ENCODE results near the gene WDR45B. TPM values are rescaled to one million over a fixed set of nuclear protein-coding genes. Genes with fewer than 3 reads are reported as not detected.

WDR45B gene
- total and polyA plus RNA-seq, 2 donors (not counting 1 experiment from before 2014, with no cell fraction given) = 54.3 to 72.7 TPM

DNA sequence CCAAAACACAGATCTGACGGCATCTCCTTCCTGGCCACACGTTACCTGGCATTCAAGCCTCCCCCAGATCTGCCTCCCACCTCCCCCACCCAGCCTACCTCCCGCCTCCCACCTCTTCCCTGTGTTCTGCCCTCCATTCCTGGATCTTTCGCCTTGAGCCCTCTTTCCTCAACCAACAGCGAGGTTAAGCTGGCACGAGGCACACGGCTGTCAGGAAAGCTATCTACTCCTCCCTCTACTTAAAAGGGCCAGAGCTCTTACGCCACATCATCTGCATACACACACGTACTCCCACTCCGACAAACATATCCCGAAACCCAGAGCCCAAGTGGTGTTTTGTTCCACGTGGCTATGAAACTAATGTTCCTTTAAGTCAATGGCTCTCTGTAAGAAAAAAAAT is 18.0 kb downstream of the WDR45B start:
- Histone ChIP-seq H3K27me3 (replicated peaks in 1 of 4; ENCODE audit: control extremely low read depth in 1 of 4, control insufficient read depth in 3 of 4, insufficient read depth in 4 of 4, low read length in 3 of 4) (no peaks in the 10 kb centered on the region), H2AFZ (ENCODE audit: insufficient read depth, low read depth, low read length, poor library complexity, severe bottlenecking) (no peak overlapping the region), H3K9ac (ENCODE audit: low read length) (no peak overlapping the region), H3K79me2 (ENCODE audit: control insufficient read depth, insufficient read depth, low read length) (peaks cover 54% of the 10 kb centered on the region), H3K36me3 (replicated peaks in 1 of 2; ENCODE audit: control extremely low read depth in 1 of 2, control insufficient read depth in 1 of 2, extremely low read depth in 1 of 2, insufficient read depth in 2 of 2, low read length in 1 of 2) (peaks cover 0 to 65% of the 10 kb centered on the region in 2 experiments), H3K4me1 (ENCODE audit: control insufficient read depth in 2 of 2, insufficient read depth in 2 of 2, low read length in 2 of 2) (no peaks in the 10 kb centered on the region), H4K20me1 (ENCODE audit: control insufficient read depth, insufficient read depth, low read length, poor library complexity, severe bottlenecking) (peaks cover 58% of the 10 kb centered on the region), H3K4me2 (replicated peaks; ENCODE audit: low read depth, low read length, poor library complexity, severe bottlenecking) (no peak overlapping the region), H3K4me3 (ENCODE audit: control extremely low read depth in 1 of 5, extremely low read depth in 1 of 5, insufficient read depth in 1 of 5, low read depth in 2 of 5, low read length in 4 of 5) (no peak overlapping the region), H3K27ac (ENCODE audit: low read length in 2 of 2) (no peak overlapping the region), H3K9me3 (ENCODE audit: control extremely low read depth in 1 of 3, control insufficient read depth in 2 of 3, insufficient read depth in 1 of 3, low read length in 2 of 3) (no peaks in the 10 kb centered on the region)
- ChIA-PET POLR2A (no interaction called here), CTCF (no interaction called here)
- TF ChIP-seq, protein P1, sequence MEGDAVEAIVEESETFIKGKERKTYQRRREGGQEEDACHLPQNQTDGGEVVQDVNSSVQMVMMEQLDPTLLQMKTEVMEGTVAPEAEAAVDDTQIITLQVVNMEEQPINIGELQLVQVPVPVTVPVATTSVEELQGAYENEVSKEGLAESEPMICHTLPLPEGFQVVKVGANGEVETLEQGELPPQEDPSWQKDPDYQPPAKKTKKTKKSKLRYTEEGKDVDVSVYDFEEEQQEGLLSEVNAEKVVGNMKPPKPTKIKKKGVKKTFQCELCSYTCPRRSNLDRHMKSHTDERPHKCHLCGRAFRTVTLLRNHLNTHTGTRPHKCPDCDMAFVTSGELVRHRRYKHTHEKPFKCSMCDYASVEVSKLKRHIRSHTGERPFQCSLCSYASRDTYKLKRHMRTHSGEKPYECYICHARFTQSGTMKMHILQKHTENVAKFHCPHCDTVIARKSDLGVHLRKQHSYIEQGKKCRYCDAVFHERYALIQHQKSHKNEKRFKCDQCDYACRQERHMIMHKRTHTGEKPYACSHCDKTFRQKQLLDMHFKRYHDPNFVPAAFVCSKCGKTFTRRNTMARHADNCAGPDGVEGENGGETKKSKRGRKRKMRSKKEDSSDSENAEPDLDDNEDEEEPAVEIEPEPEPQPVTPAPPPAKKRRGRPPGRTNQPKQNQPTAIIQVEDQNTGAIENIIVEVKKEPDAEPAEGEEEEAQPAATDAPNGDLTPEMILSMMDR (IDR thresholded peaks at IDR 0.05) = no peak
- no peak for TF ChIP-seq EZH2 (IDR thresholded peaks at IDR 0.05; ENCODE audit: borderline replicate concordance, insufficient read depth, low read depth, low read length, poor library complexity, severe bottlenecking)
- Mint-ChIP-seq H3K9me3 (ENCODE audit: insufficient read depth) (no peaks in the 10 kb centered on the region), H3K27me3 (no peaks in the 10 kb centered on the region), H3K27ac (peak overlapping the region; percentile 32), H3K4me3 (no peak overlapping the region), H3K4me1 (peaks cover 5% of the 10 kb centered on the region)
- intact Hi-C loops (cut with micrococcal nuclease) = no loop called here
- WGBS (ENCODE audit: insufficient coverage) = 97% methylated on average over 11 of the region's 12 CpGs
- DNase-seq (no peak), ATAC-seq (ENCODE audit: low read depth) (no peak)

DNA sequence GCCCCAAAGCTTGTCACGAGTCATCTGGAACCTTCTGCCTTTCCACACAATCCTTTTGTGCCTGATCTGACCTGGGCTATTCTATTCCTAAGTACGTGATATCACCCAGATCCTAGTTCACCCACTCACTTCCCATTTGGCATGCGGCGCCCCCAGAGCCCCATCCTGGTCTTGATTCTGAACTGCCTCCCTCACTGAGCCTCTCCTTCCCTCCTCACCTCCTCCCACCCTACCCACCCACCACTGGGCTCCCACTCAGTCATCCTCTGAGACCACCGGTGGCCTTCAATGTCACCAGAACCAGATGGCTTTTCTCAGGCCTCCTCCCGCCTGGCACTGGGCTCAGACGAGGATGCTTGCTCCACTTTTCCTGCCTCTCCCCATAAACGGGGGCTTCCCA is 18.5 kb downstream of the WDR45B start:
- Mint-ChIP-seq H3K4me1 (peaks cover 4% of the 10 kb centered on the region), H3K9me3 (ENCODE audit: insufficient read depth) (no peaks in the 10 kb centered on the region), H3K27ac (no peak overlapping the region), H3K4me3 (no peak overlapping the region), H3K27me3 (no peaks in the 10 kb centered on the region)
- Histone ChIP-seq H3K4me1 (ENCODE audit: control insufficient read depth in 2 of 2, insufficient read depth in 2 of 2, low read length in 2 of 2) (no peaks in the 10 kb centered on the region), H3K27me3 (replicated peaks in 1 of 4; ENCODE audit: control extremely low read depth in 1 of 4, control insufficient read depth in 3 of 4, insufficient read depth in 4 of 4, low read length in 3 of 4) (no peaks in the 10 kb centered on the region), H3K27ac (ENCODE audit: low read length in 2 of 2) (no peak overlapping the region), H3K4me2 (replicated peaks; ENCODE audit: low read depth, low read length, poor library complexity, severe bottlenecking) (no peak overlapping the region), H3K79me2 (ENCODE audit: control insufficient read depth, insufficient read depth, low read length) (peaks cover 50% of the 10 kb centered on the region), H3K4me3 (ENCODE audit: control extremely low read depth in 1 of 5, extremely low read depth in 1 of 5, insufficient read depth in 1 of 5, low read depth in 2 of 5, low read length in 4 of 5) (no peak overlapping the region), H3K9me3 (ENCODE audit: control extremely low read depth in 1 of 3, control insufficient read depth in 2 of 3, insufficient read depth in 1 of 3, low read length in 2 of 3) (no peaks in the 10 kb centered on the region), H4K20me1 (ENCODE audit: control insufficient read depth, insufficient read depth, low read length, poor library complexity, severe bottlenecking) (peaks cover 56% of the 10 kb centered on the region), H2AFZ (ENCODE audit: insufficient read depth, low read depth, low read length, poor library complexity, severe bottlenecking) (no peak overlapping the region), H3K36me3 (replicated peaks in 1 of 2; ENCODE audit: control extremely low read depth in 1 of 2, control insufficient read depth in 1 of 2, extremely low read depth in 1 of 2, insufficient read depth in 2 of 2, low read length in 1 of 2) (peaks cover 0 to 68% of the 10 kb centered on the region in 2 experiments), H3K9ac (ENCODE audit: low read length) (no peak overlapping the region)
- ChIA-PET CTCF (no interaction called here), POLR2A (no interaction called here)
- ATAC-seq (ENCODE audit: low read depth) = no peak
- WGBS (ENCODE audit: insufficient coverage) = 92% methylated on average over 8 of the region's 8 CpGs
- TF ChIP-seq, protein P1 (IDR thresholded peaks at IDR 0.05) = no peak
- TF ChIP-seq EZH2 (IDR thresholded peaks at IDR 0.05; ENCODE audit: borderline replicate concordance, insufficient read depth, low read depth, low read length, poor library complexity, severe bottlenecking) = no peak
- no peak for DNase-seq
- intact Hi-C loops (cut with micrococcal nuclease) = no loop called here
